Measurements from ENCODE around the gene CABP5.

Gene CABP5

GRCh38 chr19:48044561-48044960 lies 682 bp upstream of the CABP5 start:
- H3K4me1 ChIP-seq (ENCODE audit: control insufficient read depth, insufficient read depth, low read depth, low read length) = no peaks in the 10 kb centered on the region
- H2AFZ ChIP-seq (ENCODE audit: low read depth, low read length) = no peak overlapping the region
- no peak overlapping the region for H3K14ac ChIP-seq (ENCODE audit: low read length in 2 of 2)
- H3K9me3 ChIP-seq (ENCODE audit: control insufficient read depth, low read length) = peaks cover 18% of the 10 kb centered on the region
- H3K18ac ChIP-seq (ENCODE audit: low read depth in 1 of 2, low read length in 2 of 2) = no peak overlapping the region
- H2BK120ac ChIP-seq (ENCODE audit: low read depth, low read length) = no peak overlapping the region
- no peak overlapping the region for H2AK5ac ChIP-seq (ENCODE audit: low read length, severe bottlenecking)
- peaks cover 0 to 30% of the 10 kb centered on the region in 2 experiments for H3K27me3 ChIP-seq (ENCODE audit: control insufficient read depth in 1 of 2, insufficient read depth in 1 of 2, low read length in 2 of 2)
- H2BK12ac ChIP-seq (ENCODE audit: low read length in 2 of 2) = no peak overlapping the region
- no peak overlapping the region for H3K27ac ChIP-seq (ENCODE audit: low read length, poor library complexity, severe bottlenecking)
- DNase-seq = no peak
- H4K91ac ChIP-seq (ENCODE audit: low read length) = no peak overlapping the region
- no peak overlapping the region for H4K8ac ChIP-seq (ENCODE audit: low read length)
- H3K79me1 ChIP-seq (replicated peaks; ENCODE audit: low read length, poor library complexity, severe bottlenecking) = no peaks in the 10 kb centered on the region
- H3K4me3 ChIP-seq (ENCODE audit: insufficient read depth in 1 of 2, low read depth in 1 of 2, low read length in 2 of 2) = no peak overlapping the region
- no peak overlapping the region for H2BK5ac ChIP-seq (ENCODE audit: low read depth, low read length, poor library complexity, severe bottlenecking)
- H3K23ac ChIP-seq (ENCODE audit: low read length in 2 of 2) = no peak overlapping the region
- no peak overlapping the region for H3K9ac ChIP-seq (ENCODE audit: low read length)
- H3K36me3 ChIP-seq (ENCODE audit: control insufficient read depth in 1 of 2, insufficient read depth in 2 of 2, low read depth in 1 of 2, low read length in 2 of 2) = no peaks in the 10 kb centered on the region
- H2BK15ac ChIP-seq (ENCODE audit: low read depth, poor library complexity, severe bottlenecking) = no peak overlapping the region
- 90% methylated on average over 5 of the region's 5 CpGs for WGBS
- no peak overlapping the region for H3K4ac ChIP-seq (ENCODE audit: low read depth in 1 of 2, low read length in 2 of 2)
- H3K4me2 ChIP-seq (ENCODE audit: low read length, poor library complexity, severe bottlenecking) = no peak overlapping the region

GRCh38 chr19:48041877-48042580 lies 1.9 kb downstream of the CABP5 start:
- no peak overlapping the region for H3K27ac ChIP-seq (ENCODE audit: low read length, poor library complexity, severe bottlenecking)
- WGBS = 64% methylated on average over 2 of the region's 2 CpGs
- H3K4me1 ChIP-seq (ENCODE audit: control insufficient read depth, insufficient read depth, low read depth, low read length) = no peaks in the 10 kb centered on the region
- no peak overlapping the region for H3K23ac ChIP-seq (ENCODE audit: low read length in 2 of 2)
- no peak overlapping the region for H3K4ac ChIP-seq (ENCODE audit: low read depth in 1 of 2, low read length in 2 of 2)
- no peak overlapping the region for H3K9ac ChIP-seq (ENCODE audit: low read length)
- no peak overlapping the region for H2BK5ac ChIP-seq (ENCODE audit: low read depth, low read length, poor library complexity, severe bottlenecking)
- H3K4me3 ChIP-seq (ENCODE audit: insufficient read depth in 1 of 2, low read depth in 1 of 2, low read length in 2 of 2) = no peak overlapping the region
- no peak overlapping the region for H2BK120ac ChIP-seq (ENCODE audit: low read depth, low read length)
- H4K8ac ChIP-seq (ENCODE audit: low read length) = no peak overlapping the region
- no peak overlapping the region for H3K14ac ChIP-seq (ENCODE audit: low read length in 2 of 2)
- H3K18ac ChIP-seq (ENCODE audit: low read depth in 1 of 2, low read length in 2 of 2) = no peak overlapping the region
- H3K36me3 ChIP-seq (ENCODE audit: control insufficient read depth in 1 of 2, insufficient read depth in 2 of 2, low read depth in 1 of 2, low read length in 2 of 2) = no peaks in the 10 kb centered on the region
- no peak for DNase-seq
- H4K91ac ChIP-seq (ENCODE audit: low read length) = no peak overlapping the region
- H3K79me1 ChIP-seq (replicated peaks; ENCODE audit: low read length, poor library complexity, severe bottlenecking) = no peaks in the 10 kb centered on the region
- no peak overlapping the region for H2BK12ac ChIP-seq (ENCODE audit: low read length in 2 of 2)
- H3K4me2 ChIP-seq (ENCODE audit: low read length, poor library complexity, severe bottlenecking) = no peak overlapping the region
- H2BK15ac ChIP-seq (ENCODE audit: low read depth, poor library complexity, severe bottlenecking) = no peak overlapping the region
- H2AK5ac ChIP-seq (ENCODE audit: low read length, severe bottlenecking) = no peak overlapping the region
- H2AFZ ChIP-seq (ENCODE audit: low read depth, low read length) = no peak overlapping the region
- peaks cover 4% of the 10 kb centered on the region for H3K9me3 ChIP-seq (ENCODE audit: control insufficient read depth, low read length)
- H3K27me3 ChIP-seq (ENCODE audit: control insufficient read depth in 1 of 2, insufficient read depth in 1 of 2, low read length in 2 of 2) = peaks cover 0 to 26% of the 10 kb centered on the region in 2 experiments

- Histone ChIP-seq H3K79me1 (replicated peaks; ENCODE audit: low read length, poor library complexity, severe bottlenecking) (no peaks in the 10 kb centered on the region), H4K8ac (ENCODE audit: low read length) (no peak overlapping the region), H3K9ac (ENCODE audit: low read length) (no peak overlapping the region), H2AFZ (ENCODE audit: low read depth, low read length) (no peak overlapping the region), H3K4ac (ENCODE audit: low read depth in 1 of 2, low read length in 2 of 2) (no peak overlapping the region), H3K27me3 (ENCODE audit: control insufficient read depth in 1 of 2, insufficient read depth in 1 of 2, low read length in 2 of 2) (peaks cover 0 to 34% of the 10 kb centered on the region in 2 experiments), H3K14ac (ENCODE audit: low read length in 2 of 2) (no peak overlapping the region), H3K27ac (ENCODE audit: low read length, poor library complexity, severe bottlenecking) (no peak overlapping the region), H3K18ac (ENCODE audit: low read depth in 1 of 2, low read length in 2 of 2) (no peak overlapping the region), H3K4me3 (ENCODE audit: insufficient read depth in 1 of 2, low read depth in 1 of 2, low read length in 2 of 2) (no peak overlapping the region), H2BK5ac (ENCODE audit: low read depth, low read length, poor library complexity, severe bottlenecking) (no peak overlapping the region), H3K4me1 (ENCODE audit: control insufficient read depth, insufficient read depth, low read depth, low read length) (no peaks in the 10 kb centered on the region), H2BK15ac (ENCODE audit: low read depth, poor library complexity, severe bottlenecking) (no peak overlapping the region), H2BK12ac (ENCODE audit: low read length in 2 of 2) (no peak overlapping the region), H4K91ac (ENCODE audit: low read length) (no peak overlapping the region), H3K36me3 (ENCODE audit: control insufficient read depth in 1 of 2, insufficient read depth in 2 of 2, low read depth in 1 of 2, low read length in 2 of 2) (no peaks in the 10 kb centered on the region), H2AK5ac (ENCODE audit: low read length, severe bottlenecking) (no peak overlapping the region), H3K4me2 (ENCODE audit: low read length, poor library complexity, severe bottlenecking) (no peak overlapping the region), H3K23ac (ENCODE audit: low read length in 2 of 2) (no peak overlapping the region), H3K9me3 (ENCODE audit: control insufficient read depth, low read length) (peaks cover 12% of the 10 kb centered on the region), H2BK120ac (ENCODE audit: low read depth, low read length) (no peak overlapping the region)
- DNase-seq = no peak
- WGBS = 91% methylated on average over 1 of the region's 2 CpGs
These were observed 7.1 kb downstream of the CABP5 start for GRCh38 chr19:48036765-48037164.

- Histone ChIP-seq H2BK12ac (ENCODE audit: low read length in 2 of 2) (no peak overlapping the region), H3K23ac (ENCODE audit: low read length in 2 of 2) (no peak overlapping the region), H3K79me1 (replicated peaks; ENCODE audit: low read length, poor library complexity, severe bottlenecking) (no peaks in the 10 kb centered on the region), H3K4me1 (ENCODE audit: control insufficient read depth, insufficient read depth, low read depth, low read length) (no peaks in the 10 kb centered on the region), H3K4me3 (ENCODE audit: insufficient read depth in 1 of 2, low read depth in 1 of 2, low read length in 2 of 2) (no peak overlapping the region), H3K9ac (ENCODE audit: low read length) (no peak overlapping the region), H4K91ac (ENCODE audit: low read length) (no peak overlapping the region), H4K8ac (ENCODE audit: low read length) (no peak overlapping the region), H2AK5ac (ENCODE audit: low read length, severe bottlenecking) (no peak overlapping the region), H3K36me3 (ENCODE audit: control insufficient read depth in 1 of 2, insufficient read depth in 2 of 2, low read depth in 1 of 2, low read length in 2 of 2) (no peaks in the 10 kb centered on the region), H3K14ac (ENCODE audit: low read length in 2 of 2) (no peak overlapping the region), H3K18ac (ENCODE audit: low read depth in 1 of 2, low read length in 2 of 2) (no peak overlapping the region), H2BK120ac (ENCODE audit: low read depth, low read length) (no peak overlapping the region), H2BK5ac (ENCODE audit: low read depth, low read length, poor library complexity, severe bottlenecking) (no peak overlapping the region), H3K27ac (ENCODE audit: low read length, poor library complexity, severe bottlenecking) (no peak overlapping the region), H3K9me3 (ENCODE audit: control insufficient read depth, low read length) (peaks cover 12% of the 10 kb centered on the region), H2BK15ac (ENCODE audit: low read depth, poor library complexity, severe bottlenecking) (no peak overlapping the region), H3K4ac (ENCODE audit: low read depth in 1 of 2, low read length in 2 of 2) (no peak overlapping the region), H2AFZ (ENCODE audit: low read depth, low read length) (no peak overlapping the region), H3K27me3 (ENCODE audit: control insufficient read depth in 1 of 2, insufficient read depth in 1 of 2, low read length in 2 of 2) (peaks cover 6 to 27% of the 10 kb centered on the region in 2 experiments), H3K4me2 (ENCODE audit: low read length, poor library complexity, severe bottlenecking) (no peak overlapping the region)
- 75% methylated on average over 4 of the region's 5 CpGs for WGBS
- DNase-seq = no peak
These were observed 10.3 kb downstream of the CABP5 start for GRCh38 chr19:48033604-48034003.

All from mesenchymal stem cell (in vitro differentiated cells and primary cell).